Measurements from ENCODE around the gene SPDEF. TPM values are rescaled to one million over a fixed set of nuclear protein-coding genes. Genes with fewer than 3 reads are reported as not detected.

Gene SPDEF
- total and polyA plus RNA-seq, 2 donors (not counting 1 experiment from before 2014, with no cell fraction given) = under 0.01 to 0.03 TPM

DNA sequence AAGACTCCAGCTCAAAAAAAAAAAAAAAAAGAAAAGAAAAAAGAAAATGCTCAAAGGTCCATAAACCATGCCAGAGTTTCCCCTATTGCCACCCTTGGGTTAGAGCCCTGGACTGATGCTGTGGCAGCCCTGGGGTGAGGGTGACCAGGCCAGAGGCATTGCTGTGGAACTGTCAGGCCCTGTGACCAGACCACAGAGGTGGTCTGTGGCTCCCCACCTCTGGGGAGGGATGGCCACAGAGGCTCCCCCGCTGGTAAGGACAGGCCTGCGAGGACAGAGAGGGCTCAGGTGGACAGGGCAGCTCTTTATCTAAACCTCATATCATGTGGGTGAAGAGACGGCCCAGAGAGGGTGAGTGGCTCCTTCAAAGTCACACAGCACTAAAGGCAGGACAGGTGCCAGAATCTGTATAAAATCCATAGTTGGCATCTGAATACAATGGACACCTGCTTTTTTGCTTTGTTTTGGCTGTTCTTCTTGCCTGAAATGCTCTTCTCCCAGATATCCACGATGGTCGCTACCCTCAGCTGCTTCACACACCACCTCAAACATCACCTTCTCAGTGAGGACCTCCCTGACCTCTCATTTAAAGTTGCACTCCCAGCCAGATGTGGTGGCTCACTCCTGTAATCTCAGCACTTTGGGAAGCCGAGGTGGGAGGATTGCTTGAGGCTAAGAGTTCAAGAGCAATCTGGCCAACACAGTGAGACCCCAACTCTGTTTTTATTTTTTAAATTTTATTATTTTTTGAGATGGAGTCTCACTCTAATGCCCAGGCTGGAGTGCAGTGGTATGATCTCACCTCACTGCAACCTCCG is 22.5 kb upstream of the SPDEF start:
- Histone ChIP-seq H3K79me2 (ENCODE audit: control insufficient read depth, insufficient read depth, low read length) (no peaks in the 10 kb centered on the region), H3K27ac (ENCODE audit: insufficient read depth, low read length) (no peak overlapping the region), H3K4me3 (replicated peaks in 1 of 4; ENCODE audit: control extremely low read depth in 1 of 4, insufficient read depth in 1 of 4, low read depth in 3 of 4, low read length in 4 of 4) (no peak overlapping the region), H3K9ac (ENCODE audit: insufficient read depth, low read length) (no peak overlapping the region), H3K4me2 (ENCODE audit: extremely low read depth, insufficient read depth, low read length) (no peak overlapping the region), H3K27me3 (ENCODE audit: control insufficient read depth, insufficient read depth, low read length) (no peaks in the 10 kb centered on the region), H3K4me1 (ENCODE audit: control insufficient read depth, extremely low read depth, insufficient read depth, low read length) (no peaks in the 10 kb centered on the region), H4K20me1 (ENCODE audit: control insufficient read depth, extremely low read depth, insufficient read depth, low read length) (no peaks in the 10 kb centered on the region), H3K9me3 (ENCODE audit: control insufficient read depth, insufficient read depth, low read depth, low read length) (no peaks in the 10 kb centered on the region), H3K36me3 (ENCODE audit: control insufficient read depth, insufficient read depth, low read length) (no peaks in the 10 kb centered on the region), H2AFZ (ENCODE audit: low read length) (no peak overlapping the region)
- no peak for DNase-seq (ENCODE audit: low read depth in 2 of 2)
- TF ChIP-seq CTCF (conservative IDR thresholded peaks at IDR 0.05 in 1 of 2, IDR thresholded peaks at IDR 0.05 in 1 of 2; ENCODE audit: low read depth in 1 of 2, low read length in 2 of 2) (no peak), EZH2 (IDR thresholded peaks at IDR 0.05; ENCODE audit: low read length, missing control alignments) (no peak)

- no peaks in the 10 kb centered on the region for H3K79me2 ChIP-seq (ENCODE audit: control insufficient read depth, insufficient read depth, low read length)
- H3K27me3 ChIP-seq (ENCODE audit: control insufficient read depth, insufficient read depth, low read length) = no peaks in the 10 kb centered on the region
- no peak overlapping the region for H3K4me3 ChIP-seq (replicated peaks in 1 of 4; ENCODE audit: control extremely low read depth in 1 of 4, insufficient read depth in 1 of 4, low read depth in 3 of 4, low read length in 4 of 4)
- no peak overlapping the region for H3K9ac ChIP-seq (ENCODE audit: insufficient read depth, low read length)
- peak in 1 of 2 donors; percentile 14 for DNase-seq (ENCODE audit: low read depth in 2 of 2)
- no peak overlapping the region for H3K4me2 ChIP-seq (ENCODE audit: extremely low read depth, insufficient read depth, low read length)
- no peak overlapping the region for H2AFZ ChIP-seq (ENCODE audit: low read length)
- no peaks in the 10 kb centered on the region for H3K9me3 ChIP-seq (ENCODE audit: control insufficient read depth, insufficient read depth, low read depth, low read length)
- TF ChIP-seq CTCF (conservative IDR thresholded peaks at IDR 0.05 in 1 of 2, IDR thresholded peaks at IDR 0.05 in 1 of 2; ENCODE audit: low read depth in 1 of 2, low read length in 2 of 2) (no peak), EZH2 (IDR thresholded peaks at IDR 0.05; ENCODE audit: low read length, missing control alignments) (no peak)
- H4K20me1 ChIP-seq (ENCODE audit: control insufficient read depth, extremely low read depth, insufficient read depth, low read length) = no peaks in the 10 kb centered on the region
- H3K36me3 ChIP-seq (ENCODE audit: control insufficient read depth, insufficient read depth, low read length) = no peaks in the 10 kb centered on the region
- H3K4me1 ChIP-seq (ENCODE audit: control insufficient read depth, extremely low read depth, insufficient read depth, low read length) = no peaks in the 10 kb centered on the region
- H3K27ac ChIP-seq (ENCODE audit: insufficient read depth, low read length) = no peak overlapping the region
These were observed 20.3 kb upstream of the SPDEF start for GRCh38 chr6:34576286-34576955.

GRCh38 chr6:34575326-34575725 is 19.2 kb upstream of the SPDEF start:
- TF ChIP-seq CTCF (conservative IDR thresholded peaks at IDR 0.05 in 1 of 2, IDR thresholded peaks at IDR 0.05 in 1 of 2; ENCODE audit: low read depth in 1 of 2, low read length in 2 of 2) = no peak
- TF ChIP-seq EZH2 (IDR thresholded peaks at IDR 0.05; ENCODE audit: low read length, missing control alignments) = no peak
- no peak overlapping the region for H3K9ac ChIP-seq (ENCODE audit: insufficient read depth, low read length)
- DNase-seq (ENCODE audit: low read depth in 2 of 2) = no peak

More at GRCh38 chr6:34575326-34575725, 19.2 kb upstream of the SPDEF start:
- no peaks in the 10 kb centered on the region for H3K79me2 ChIP-seq (ENCODE audit: control insufficient read depth, insufficient read depth, low read length)
- no peaks in the 10 kb centered on the region for H3K4me1 ChIP-seq (ENCODE audit: control insufficient read depth, extremely low read depth, insufficient read depth, low read length)
- no peak overlapping the region for H3K27ac ChIP-seq (ENCODE audit: insufficient read depth, low read length)
- no peaks in the 10 kb centered on the region for H3K9me3 ChIP-seq (ENCODE audit: control insufficient read depth, insufficient read depth, low read depth, low read length)
- H3K27me3 ChIP-seq (ENCODE audit: control insufficient read depth, insufficient read depth, low read length) = no peaks in the 10 kb centered on the region
- no peaks in the 10 kb centered on the region for H3K36me3 ChIP-seq (ENCODE audit: control insufficient read depth, insufficient read depth, low read length)
- no peak overlapping the region for H3K4me2 ChIP-seq (ENCODE audit: extremely low read depth, insufficient read depth, low read length)
- H4K20me1 ChIP-seq (ENCODE audit: control insufficient read depth, extremely low read depth, insufficient read depth, low read length) = no peaks in the 10 kb centered on the region
- no peak overlapping the region for H3K4me3 ChIP-seq (replicated peaks in 1 of 4; ENCODE audit: control extremely low read depth in 1 of 4, insufficient read depth in 1 of 4, low read depth in 3 of 4, low read length in 4 of 4)
- no peak overlapping the region for H2AFZ ChIP-seq (ENCODE audit: low read length)

Measured in fibroblast of lung (primary cell).